ENCODE data around the gene WDR93.

WDR93 gene

DNA sequence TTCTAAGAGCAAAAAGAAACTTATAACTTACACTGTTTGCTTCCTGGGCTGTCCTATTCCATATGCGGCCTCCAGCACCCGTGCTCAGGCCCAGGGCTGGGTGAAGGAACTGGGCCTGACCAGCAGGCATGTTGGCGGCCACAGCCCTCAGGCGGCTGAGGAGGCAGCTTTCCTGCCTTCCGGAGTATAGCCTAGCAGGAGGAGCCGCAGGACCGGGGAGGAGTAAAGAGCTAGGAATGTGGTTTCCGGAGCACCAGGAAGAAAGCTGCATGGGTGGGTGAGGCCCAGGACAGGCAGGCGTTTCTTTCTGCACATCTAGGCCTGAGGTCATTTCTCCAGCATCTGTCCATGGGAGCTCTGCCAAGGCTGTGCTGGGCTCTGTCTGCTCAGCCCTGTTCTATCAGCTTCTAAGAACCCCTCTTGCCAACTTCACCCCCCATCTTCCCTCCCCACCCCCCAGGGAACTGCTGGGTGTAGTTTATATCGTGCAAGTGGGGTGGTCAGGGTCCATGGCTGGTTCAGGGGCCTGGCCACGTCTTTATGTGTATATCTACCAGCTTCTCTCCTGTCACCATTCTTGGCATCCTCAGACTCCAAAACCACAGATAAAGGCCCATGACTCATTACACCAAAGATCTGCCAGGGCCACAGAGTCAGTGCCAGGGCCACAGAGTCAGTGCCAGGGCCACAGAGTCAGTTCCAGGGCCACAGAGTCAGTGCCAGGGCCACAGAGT lies 27.6 kb upstream of the WDR93 start:
- no peak for DNase-seq

DNA sequence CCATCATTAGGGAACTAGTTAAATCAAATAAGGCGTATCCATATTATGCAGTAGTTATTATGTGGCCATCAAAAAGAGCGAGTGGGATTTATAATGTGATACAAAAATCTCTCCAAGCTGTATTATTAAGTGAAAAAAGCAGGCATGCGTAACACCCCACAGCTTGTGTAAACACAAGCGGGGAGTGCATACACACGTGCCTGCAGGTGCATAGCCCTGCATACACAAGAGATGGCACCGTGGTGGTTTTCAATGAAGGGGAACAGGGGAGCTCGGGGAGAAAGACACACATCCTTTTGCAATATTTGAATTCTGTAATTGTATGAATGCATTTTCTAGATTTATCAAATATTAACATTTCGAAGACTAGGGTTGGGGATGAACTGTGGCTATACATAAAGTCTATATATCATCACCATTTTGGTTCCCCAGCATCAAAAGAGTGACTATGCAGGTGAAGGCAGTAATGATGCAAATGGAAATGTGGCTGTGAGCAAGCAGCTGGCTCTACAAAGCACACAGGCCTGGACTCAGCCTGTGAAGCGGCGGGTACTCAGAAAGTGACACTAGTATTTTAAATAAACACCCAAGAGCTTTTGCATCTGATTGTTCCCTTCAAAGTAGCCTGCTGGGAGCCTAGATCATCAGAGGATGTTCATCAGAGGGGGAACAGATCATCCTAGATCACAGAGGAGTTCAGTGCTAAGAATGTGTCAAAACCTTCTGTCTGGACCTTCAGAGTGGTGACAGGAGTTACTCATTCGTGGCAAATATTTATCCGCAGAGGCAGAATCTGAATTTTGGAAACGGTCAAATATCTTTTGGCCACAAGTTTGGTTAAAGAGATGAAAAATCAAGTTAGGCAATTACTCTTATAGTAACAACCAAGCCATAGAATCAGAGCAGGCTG lies 25.9 kb upstream of the WDR93 start:
- no peak for DNase-seq

DNA sequence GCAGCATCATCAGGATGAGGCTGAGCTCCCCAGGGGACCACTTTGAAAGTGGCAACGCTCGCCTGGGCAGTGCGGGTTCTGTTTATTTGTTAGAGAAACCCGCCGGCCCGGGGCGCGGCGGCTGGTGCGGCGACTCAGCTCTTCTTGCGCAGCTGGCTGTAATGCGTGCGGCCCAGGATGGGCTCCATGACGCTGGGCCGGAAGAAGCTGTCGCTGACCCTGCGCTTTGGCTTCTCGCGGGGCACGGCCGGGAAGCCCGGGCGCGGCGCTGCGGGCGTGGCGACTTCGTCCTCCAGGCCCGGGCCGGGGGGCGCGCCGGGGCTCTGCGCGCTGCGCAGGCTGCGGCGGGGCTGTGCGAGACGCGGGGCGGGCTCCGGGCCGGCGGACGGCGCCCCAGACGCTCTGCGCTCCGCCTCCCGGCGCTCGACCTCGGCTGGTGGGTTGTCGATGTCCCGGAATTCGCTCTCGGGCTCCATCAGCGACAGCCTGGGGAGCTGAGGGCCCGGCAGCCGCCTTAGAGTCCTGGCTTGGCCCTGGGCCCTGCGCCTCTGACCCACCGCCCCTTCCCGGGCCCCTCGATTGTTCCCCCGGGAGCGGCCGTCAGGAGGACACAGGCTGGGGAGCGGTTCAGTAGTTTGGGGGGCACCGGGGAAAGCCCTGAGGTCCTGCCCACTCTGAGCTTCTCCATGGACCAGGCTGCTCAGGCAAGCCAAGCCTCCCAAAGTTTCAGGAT lies 25.0 kb upstream of the WDR93 start:
- peak; percentile 15 for DNase-seq

DNA sequence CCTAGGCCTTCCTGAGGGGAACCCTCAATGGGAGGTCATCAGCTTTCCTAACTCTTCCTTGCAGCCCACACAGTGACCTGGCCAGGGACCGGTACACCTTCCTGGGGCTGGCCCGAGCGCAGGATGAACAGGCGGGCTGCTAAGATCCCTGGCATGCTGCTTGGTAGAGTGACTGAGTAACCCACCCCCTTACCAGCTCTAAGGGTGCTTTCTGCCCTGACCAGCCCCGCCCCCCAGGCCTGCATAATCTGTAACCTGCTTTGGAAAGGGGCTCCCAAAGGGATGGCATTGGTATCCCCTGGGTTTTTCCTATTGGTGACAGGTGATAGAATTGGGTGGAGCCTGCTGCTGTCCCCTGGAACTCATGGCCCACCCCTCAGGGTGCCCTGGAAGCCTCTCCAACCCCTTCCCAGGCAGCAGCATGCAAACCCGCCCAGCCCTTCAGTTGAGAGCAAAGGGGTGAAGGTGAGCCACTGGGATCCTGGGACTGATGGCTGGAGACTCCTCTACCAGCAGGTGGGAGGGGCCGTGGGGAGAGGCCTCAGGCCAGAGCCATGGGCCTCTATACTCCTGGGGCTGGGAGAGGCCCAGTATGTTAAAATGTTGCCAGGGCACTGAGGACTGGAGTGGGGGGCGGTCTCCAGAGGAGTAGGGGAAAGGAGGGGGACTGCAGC lies 24.3 kb upstream of the WDR93 start:
- DNase-seq, result no peak

DNA sequence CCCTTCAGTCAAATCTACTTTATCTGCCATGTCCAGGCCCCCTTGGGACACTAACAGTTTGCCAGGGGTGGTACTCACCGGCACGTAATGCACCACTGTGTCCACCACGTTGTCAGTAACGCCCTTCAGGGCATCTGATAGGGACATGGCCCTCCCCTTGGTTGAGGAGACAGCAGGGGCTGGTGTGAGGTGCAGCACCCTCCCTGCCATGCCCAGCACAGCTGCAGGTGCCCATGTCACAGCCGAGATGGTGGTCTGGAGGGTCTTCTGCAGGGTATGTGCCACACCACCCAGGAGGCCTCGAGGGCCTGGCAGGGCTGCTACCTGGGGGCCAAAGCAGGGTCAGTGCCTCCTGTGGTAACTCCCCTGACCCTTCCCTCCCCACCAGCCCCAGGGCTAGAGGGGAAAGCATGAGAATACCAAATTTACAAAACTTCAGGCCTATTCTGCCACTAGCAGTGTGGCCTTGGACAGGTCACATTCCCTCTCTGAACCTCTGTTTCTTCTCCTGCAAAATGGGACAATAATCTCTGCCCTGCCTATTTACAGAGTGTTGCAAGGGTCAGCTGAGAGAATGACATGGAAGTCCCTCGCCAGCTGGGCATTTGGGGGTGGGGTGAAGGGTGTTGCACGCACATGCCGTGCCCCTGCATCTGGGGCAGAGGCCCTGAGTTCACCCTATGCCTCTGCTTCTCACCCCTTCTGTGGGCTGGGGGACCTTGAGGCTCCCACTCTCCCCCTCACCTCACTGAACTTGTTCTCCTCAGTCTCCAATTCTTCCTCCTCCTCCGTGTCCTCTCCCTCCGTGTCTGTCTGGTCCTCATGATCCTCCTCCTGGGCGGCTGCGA lies 23.5 kb upstream of the WDR93 start:
- DNase-seq, result no peak

DNA sequence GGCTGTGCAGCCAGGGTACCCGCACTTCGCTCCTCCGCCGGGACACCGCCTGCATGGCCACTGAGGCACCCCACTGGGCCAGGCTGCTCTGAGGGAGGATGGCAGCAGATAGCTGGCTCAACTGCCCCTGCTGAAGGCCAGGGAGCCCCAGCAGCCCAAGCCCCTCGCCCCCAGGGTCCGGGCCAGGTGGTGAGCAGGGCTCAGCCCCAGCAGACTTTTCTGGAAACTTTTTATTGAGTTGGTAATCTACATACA lies 23.0 kb upstream of the WDR93 start:
- DNase-seq, result no peak

DNA sequence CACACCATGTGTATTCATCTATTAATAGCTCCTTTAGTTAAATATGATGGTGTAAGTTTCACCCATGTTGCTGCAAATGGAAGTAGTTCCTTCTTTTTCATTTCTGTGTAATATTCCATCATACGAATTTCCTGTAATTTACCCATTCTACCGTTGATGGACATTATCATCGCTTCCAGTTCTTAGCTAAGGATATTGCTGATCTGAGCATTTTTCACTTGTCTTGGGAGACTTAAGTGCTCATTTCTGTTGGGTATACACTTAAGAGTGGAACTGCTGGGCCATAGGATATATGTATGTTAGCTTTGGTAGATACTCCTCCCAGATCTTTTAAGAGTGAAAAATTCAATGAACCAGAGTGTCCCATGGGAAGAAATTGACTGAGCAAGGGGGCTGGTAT lies 22.4 kb upstream of the WDR93 start:
- DNase-seq, result no peak

DNA sequence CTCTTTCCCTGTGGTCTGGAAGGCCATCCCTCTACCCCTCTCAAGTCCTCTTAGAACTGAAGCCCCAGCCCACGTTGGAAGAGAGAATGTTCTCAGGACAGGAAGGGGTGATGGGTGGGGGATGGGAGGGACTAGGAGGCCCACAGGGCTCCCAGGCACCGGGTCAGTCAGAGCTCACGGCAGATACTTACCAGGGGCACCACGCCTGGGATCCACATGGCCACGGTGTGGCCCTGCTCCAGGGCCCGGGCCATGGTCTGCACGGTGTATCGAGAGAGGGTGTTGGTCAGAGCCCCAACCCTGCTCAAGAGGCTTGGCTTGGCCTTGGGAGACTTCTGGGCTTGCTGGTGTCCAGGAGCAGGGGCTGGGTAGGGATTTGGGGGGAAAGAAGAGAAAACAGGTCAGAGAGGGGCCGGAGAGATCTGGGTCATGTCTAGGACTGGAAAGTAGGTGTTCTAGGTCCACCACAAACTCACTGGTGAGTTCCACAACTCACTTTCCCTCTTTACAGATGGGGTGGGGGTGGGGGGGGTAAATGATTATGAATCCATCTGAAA lies 21.2 kb upstream of the WDR93 start:
- no peak for DNase-seq

DNA sequence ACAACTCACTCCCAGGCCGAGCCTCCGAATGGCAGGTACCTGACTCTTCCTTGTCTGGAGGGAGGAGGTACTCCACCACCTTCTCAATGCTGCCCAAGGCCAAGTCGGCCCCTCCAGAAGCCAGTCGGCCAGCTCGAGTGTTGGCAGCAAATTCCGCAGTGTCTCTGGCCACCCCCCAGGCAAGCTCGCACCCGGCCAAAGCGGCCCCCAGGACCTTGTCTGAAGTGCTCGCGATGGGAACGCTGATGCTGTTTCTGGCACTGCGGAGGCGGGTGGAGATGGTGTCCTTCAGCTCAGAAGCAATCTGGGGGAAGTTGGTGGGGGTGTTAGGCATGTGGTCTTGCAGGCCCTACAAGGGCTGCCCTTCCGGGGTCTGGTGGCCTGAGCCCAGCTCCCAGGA lies 20.7 kb upstream of the WDR93 start:
- no peak for DNase-seq

DNA sequence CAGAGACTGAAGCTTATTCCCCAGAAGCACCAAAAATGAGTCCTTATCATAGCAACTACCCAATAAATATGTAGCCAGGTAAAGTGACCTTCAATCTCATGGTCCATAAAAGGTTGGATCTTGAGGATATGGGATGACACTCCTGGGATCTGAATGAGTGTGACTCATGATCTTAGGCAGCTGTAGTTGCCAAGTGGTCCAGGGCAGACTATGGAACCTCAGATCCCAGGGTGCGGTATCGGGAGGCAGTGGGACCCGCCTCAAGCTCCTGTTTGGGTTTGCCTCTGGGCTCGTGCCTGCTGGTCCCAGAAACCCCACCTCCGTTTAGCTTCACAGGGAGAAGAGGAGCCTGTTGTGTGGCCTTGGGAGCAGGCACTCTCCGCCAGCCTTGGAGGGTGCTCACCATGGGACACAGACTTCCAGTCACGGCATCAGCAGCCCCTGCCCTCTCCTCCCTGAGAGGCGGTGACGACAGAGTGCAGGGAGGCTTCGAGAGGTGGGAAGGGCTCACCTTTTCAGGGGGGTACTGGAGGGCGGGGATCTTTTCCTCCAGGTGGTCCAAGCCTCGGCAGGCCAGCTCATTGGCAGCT lies 19.5 kb upstream of the WDR93 start:
- DNase-seq, result no peak

DNA sequence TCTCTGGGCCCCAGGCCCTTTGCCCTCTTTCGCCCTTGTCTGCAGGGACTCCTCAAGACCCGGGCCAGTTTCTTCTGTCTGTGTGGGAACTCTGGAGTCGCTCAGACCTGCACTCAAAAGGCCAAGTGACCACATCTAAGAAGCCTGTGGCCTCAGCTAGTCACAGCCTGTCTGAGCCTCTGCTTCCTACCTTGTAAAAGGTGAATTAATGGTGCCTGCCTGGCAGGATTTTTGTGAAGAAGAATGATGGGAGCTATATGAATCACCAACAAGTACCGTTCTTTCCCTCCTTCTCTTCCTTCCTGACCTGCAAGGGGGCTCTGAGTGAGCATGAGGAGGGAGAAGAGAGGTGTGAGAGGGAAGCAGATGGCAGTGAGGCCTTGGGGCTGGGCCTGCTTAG lies 18.9 kb upstream of the WDR93 start:
- no peak for DNase-seq

DNA sequence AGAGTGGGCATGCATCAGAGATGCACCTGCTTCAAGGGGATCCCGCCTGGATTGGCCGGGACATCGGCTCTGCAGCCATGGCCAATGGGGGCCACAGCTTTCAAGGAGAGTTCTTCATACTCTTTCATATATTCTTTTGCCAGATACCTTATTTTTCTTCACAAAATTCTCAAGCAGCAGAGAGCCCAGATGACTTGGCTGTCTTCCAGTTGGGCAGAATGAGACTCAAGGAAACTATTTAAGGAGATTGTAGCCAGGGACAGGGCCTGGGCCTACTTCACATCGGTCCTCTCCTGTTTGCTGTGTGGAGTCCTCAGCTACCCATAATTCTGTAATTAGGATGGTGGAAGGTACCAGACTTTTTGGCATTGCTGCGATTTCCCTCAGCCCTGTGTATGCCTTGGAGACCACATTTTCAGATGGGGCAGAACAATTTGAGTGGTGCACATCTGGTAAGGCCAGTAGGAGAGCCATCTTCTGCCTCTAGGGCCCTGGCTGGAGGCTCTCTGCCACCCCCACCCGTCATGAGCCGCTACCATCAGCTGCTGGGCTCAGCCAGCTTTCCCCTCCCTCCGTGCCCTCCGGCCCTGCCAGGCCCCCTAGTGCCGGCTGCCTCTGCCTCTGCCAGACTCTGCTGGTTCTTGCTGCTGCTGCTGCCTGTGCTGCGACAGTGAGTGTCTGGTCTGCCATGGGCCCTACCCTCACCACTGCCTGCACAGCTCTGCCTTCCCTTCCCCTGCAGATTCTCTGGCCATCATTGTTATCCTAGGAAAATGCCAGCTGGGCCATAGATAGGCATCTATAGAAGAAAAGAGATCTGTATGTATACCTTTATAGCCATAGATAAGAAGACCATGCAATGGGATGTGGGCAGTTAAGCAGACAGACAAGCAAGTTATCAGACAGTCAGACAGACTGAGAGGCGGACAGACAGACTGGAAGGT lies 18.1 kb upstream of the WDR93 start:
- no peak for DNase-seq

DNA sequence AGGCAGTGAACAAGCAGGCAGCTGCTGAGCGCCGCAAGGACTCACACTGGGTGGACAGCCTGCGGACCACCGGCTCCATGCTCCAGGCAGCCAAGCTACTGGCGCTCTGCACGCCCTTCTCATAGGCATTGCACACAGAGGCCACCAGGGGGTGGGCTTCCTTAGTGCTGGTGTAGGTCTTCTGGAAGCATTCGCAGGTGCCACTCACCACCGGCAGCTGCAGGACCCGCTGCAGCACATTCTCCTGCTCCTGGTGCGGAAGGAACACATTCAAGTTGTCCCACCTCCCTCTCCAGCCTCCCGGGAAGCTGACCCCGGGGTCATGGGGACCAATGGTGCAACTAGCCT lies 17.5 kb upstream of the WDR93 start:
- DNase-seq, result peak; percentile 20

DNA sequence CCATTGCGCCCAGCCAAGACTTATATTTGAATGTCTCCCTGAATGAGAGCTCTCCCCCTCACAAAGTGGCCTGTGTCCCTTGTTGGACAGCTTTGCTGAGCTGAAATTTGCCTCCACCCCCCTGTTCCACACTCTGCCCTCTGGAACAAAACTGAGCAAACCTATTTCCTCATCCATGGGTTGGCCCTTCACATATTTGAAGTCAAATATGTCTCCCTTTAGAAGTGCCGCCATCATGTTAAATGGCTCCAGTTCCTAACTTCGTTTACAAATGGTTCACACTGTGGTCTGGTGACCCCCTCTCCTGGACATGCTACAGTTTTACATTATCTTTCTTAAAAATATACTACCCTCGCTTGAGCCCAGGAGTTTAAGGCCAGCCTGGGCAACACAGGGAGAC lies 16.1 kb upstream of the WDR93 start:
- DNase-seq, result no peak

DNA sequence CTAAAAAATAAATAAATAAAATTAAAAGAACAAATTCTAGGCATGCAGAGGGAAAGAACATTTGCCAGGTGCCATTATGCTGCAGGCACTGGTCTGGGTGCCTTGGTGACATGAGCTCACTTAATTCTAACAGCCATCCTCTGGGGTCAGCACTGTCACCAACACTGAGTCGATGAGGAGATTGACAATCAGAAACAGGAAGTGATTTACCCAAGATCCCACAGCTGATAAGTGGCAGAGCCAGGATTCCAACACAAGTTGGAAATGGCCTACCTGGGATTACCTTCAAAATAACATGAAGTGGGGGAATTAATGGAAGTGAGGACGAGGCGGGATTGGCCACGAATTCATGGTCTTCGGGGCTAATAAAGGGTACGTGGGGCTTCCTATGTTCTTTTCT lies 15.0 kb upstream of the WDR93 start:
- no peak for DNase-seq

DNA sequence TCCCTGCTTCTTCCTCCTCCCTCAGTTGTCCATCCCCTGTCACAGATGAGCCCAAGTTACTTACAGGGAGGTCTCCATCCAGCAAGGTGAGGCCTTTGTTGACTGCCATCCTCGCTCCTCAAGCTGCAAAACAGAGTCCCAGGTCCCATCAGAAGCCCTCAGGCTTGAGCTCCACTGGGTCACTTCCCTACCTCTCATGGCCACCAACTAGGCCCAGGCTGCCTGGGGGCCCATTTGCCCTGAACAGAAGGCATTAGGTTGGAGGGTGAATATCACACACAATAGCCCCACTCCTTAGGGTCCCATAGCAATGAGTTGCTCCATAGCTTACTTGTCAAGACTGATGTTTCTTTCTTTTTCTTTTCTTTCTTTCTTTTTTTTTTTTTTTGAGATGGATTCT lies 13.2 kb upstream of the WDR93 start:
- DNase-seq, result no peak

DNA sequence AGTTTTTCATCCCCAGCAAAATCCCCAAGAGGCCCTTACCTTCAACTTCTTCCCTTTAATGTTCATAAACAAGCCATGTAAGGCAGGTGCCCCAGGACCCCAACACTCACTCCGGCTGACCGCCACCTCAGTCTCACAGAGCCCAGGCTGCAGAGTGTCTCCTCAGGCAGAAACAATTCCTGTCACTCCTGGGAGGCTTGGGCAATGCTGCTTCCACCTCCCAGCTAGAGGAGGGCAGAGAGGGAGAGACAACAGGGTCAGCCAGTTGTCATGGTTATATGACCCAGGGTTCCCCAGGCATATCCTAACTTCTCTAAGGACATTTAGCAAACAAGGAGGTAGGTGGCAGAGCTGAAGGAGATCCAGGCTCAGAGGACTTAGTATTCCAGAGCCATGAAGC lies 11.4 kb upstream of the WDR93 start, which contains the start of gene PLIN1:
Gene PLIN1, minus strand, starts transcription at position 156 of the 400 bp plus-strand sequence. CDS start 1,878 bp downstream, outside the sequence.
- no peak for DNase-seq

DNA sequence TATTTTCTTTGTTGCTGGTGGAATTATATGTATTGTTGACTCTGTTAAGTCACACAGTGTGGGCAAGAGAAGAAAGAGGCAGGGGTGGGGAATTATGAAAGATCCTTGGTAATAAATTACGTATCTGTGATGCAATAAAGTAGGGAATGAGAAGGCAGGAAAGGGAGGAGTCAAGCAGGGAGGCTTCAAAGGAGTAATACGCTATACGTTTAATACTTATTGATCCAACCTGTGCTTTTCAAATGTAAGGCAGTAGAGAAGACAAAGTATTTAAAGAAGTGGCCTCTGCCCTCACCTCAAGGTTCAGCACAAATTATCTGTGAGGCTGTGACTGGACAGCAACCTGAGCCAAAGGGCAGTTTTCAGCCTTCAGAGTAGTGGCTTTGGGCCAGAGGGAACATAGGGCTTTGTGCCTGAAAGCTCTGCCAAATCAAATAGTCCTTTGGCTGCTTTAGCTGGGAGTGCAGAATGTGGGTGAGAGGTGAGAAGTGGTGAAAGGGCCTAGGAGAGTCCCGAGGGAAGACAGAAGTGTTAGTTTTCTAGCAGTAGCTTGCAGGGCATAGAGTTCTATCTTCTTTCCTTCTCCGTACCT lies 10.2 kb upstream of the WDR93 start:
- no peak for DNase-seq

DNA sequence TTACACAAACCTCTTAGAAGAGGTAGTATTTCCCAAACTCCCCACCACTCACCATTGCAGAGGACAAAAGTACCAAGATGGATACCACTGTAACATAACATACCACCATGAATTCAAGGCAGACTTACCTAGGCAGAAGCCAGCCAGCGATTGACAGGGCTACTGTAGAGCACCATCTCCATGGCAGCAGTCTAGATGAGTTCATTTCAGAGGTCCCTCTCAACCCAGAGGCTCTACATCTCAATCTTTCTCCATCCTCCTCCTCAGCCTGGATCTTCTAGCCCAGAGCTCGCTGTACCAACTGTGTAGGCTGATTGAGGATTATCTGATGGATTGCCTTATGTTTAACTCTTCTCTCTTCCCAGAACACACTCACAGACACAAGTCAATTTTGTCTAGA lies 9.5 kb upstream of the WDR93 start:
- DNase-seq, result no peak

DNA sequence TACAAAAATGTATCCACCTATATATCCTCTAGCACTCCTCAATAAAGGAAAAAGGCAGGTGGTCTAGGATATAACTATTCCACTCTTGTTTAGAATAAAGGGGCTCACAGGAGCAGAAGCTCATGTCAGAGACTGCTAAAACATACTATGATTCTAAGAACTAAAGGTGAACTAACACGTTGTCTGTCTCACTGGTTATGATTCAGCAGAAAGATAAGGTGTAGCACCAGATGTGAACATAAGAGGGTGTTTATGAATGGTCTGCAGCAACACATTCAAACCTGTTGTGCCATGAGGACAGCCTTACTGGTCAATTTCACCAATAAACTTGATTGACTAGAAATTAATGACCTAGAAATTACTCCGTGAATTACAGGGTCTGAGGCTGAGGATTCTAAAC lies 4.6 kb upstream of the WDR93 start:
- no peak for DNase-seq

Data from activated CD4-positive, alpha-beta T cell treated with anti-CD3 and anti-CD28 coated beads, Interleukin-2, amount 50 U/mL, for 16 hours (primary cell).